ENCODE data around the gene PPIE.
"Not testable (repeated sequence)": the region's sequence is repeated elsewhere in the genome, so short reads cannot be mapped to it uniquely, and the experiment has no call there.

GRCh38 chr1:39786303-39787107 lies 47.8 kb downstream of the PPIE start:
- not testable (repeated sequence) for TF ChIP-seq FOXP2 (optimal IDR thresholded peaks at IDR 0.05; ENCODE audit: control extremely low read depth, extremely low read length, insufficient read depth); EZH2 (IDR thresholded peaks at IDR 0.05)

Data from SK-N-MC (cell line).